Glomerular visceral epithelial cell (primary cell): ENCODE data around the gene CELF5.
"Not testable (repeated sequence)": the region's sequence is repeated elsewhere in the genome, so short reads cannot be mapped to it uniquely, and the experiment has no call there.

Experiments used
- DNase-seq: peaks from one replicate; pipeline ENCODE4 v3.0.0-alpha.2; 2016; ENCODE audit errors: extremely low spot score

The CELF5 gene

GRCh38 chr19:3274245-3274941 is 49.9 kb downstream of the CELF5 start:
- DNase-seq = no peak

GRCh38 chr19:3274942-3275582 is 50.6 kb downstream of the CELF5 start:
- DNase-seq = peak; percentile 25

- DNase-seq = peak; percentile 92
Observed at GRCh38 chr19:3275583-3276340, 51.3 kb downstream of the CELF5 start.

GRCh38 chr19:3276341-3276799 is 51.9 kb downstream of the CELF5 start:
- DNase-seq = no peak

- DNase-seq = no peak
Observed at GRCh38 chr19:3277649-3278048, 53.2 kb downstream of the CELF5 start.

- DNase-seq = no peak
Observed at GRCh38 chr19:3278294-3278693, 53.8 kb downstream of the CELF5 start.

- no peak for DNase-seq
Observed at GRCh38 chr19:3278749-3279148, 54.3 kb downstream of the CELF5 start.

GRCh38 chr19:3279306-3279705 is 54.8 kb downstream of the CELF5 start:
- no peak for DNase-seq

GRCh38 chr19:3281026-3281425 is 56.6 kb downstream of the CELF5 start:
- DNase-seq = no peak

- no peak for DNase-seq
Observed at GRCh38 chr19:3282155-3282554, 57.7 kb downstream of the CELF5 start.

- no peak for DNase-seq
Observed at GRCh38 chr19:3282564-3282963, 58.1 kb downstream of the CELF5 start.

GRCh38 chr19:3283246-3283751 is 58.8 kb downstream of the CELF5 start:
- no peak for DNase-seq

- no peak for DNase-seq
Observed at GRCh38 chr19:3283886-3284657, 59.6 kb downstream of the CELF5 start.

- peak; percentile 57 for DNase-seq
Observed at GRCh38 chr19:3284759-3285646, 60.5 kb downstream of the CELF5 start.

- peak; percentile 34 for DNase-seq
Observed at GRCh38 chr19:3285647-3286176, 61.3 kb downstream of the CELF5 start.

- no peak for DNase-seq
Observed at GRCh38 chr19:3287814-3288213, 63.4 kb downstream of the CELF5 start.

GRCh38 chr19:3288437-3288836 is 64.0 kb downstream of the CELF5 start:
- DNase-seq = not testable (repeated sequence)

GRCh38 chr19:3289971-3290569 is 65.6 kb downstream of the CELF5 start:
- DNase-seq = no peak

GRCh38 chr19:3290858-3291257 is 66.4 kb downstream of the CELF5 start:
- not testable (repeated sequence) for DNase-seq

- DNase-seq = no peak
Observed at GRCh38 chr19:3291644-3292043, 67.2 kb downstream of the CELF5 start.
